CD4-positive, alpha-beta T cell (primary cell): ENCODE results near the gene AP2S1. TPM values are rescaled to one million over a fixed set of nuclear protein-coding genes. Genes with fewer than 3 reads are reported as not detected.
A peak's percentile ranks its signal among the peaks of the same experiment; 100 is the strongest.

Experiments used
- ATAC-seq: fragments of 200-7000 bp; cut with Tn5 transposase; one replicate; pipeline ENCODE4 v1.10.0; 2022; ENCODE audit warnings: mild to moderate bottlenecking; ENCODE audit not compliant: poor library complexity
- CTCF ChIA-PET: fragments of 350-600 bp; sonication (Branson Sonifier 250); formaldehyde crosslinking; loops from one replicate; lab custom pipeline; 2021; ENCODE audit warnings: antibody characterized with exemption, inconsistent platforms; lab: Charles Lee
- POLR2A ChIA-PET: fragments of 350-600 bp; sonication (Branson Sonifier 250); formaldehyde crosslinking; loops from one replicate; lab custom pipeline; 2021; ENCODE audit warnings: antibody characterized with exemption, inconsistent platforms; lab: Charles Lee
- DNase-seq, 14 experiments: peaks; one replicate each; pipeline ENCODE4 v3.0.0-alpha.2; 2013 to 2020; ENCODE audit warnings: mixed read lengths in 2 of 14
- H3K27ac ChIP-seq, 2 donors: one replicate each; pipeline versions ENCODE4 v1.5.1 to v1.7.0; 2013; ENCODE audit warnings: low read length in 2 of 2, low read depth in 1 of 2, mild to moderate bottlenecking in 1 of 2
- H3K27me3 ChIP-seq, 2 experiments: 1 replicate in 1 of 2; 2 replicates in 1 of 2; pipeline versions ENCODE4 v1.6.1 to v1.7.0; 2013; ENCODE audit warnings: low read length in 2 of 2, control low read depth in 1 of 2, mild to moderate bottlenecking in 1 of 2, moderate library complexity in 1 of 2; ENCODE audit not compliant: insufficient read depth in 2 of 2, control insufficient read depth in 1 of 2
- H3K36me3 ChIP-seq: one replicate; pipeline ENCODE4 v1.6.1; 2013; ENCODE audit warnings: low read length, control low read depth; ENCODE audit not compliant: insufficient read depth
- H3K4me1 ChIP-seq: one replicate; pipeline ENCODE4 v1.6.1; 2013; ENCODE audit warnings: low read length, control low read depth; ENCODE audit not compliant: insufficient read depth
- H3K4me3 ChIP-seq: one replicate; pipeline ENCODE4 v1.5.1; 2013; ENCODE audit warnings: mild to moderate bottlenecking, low read length, moderate library complexity
- H3K9me3 ChIP-seq, 2 experiments: 1 replicate in 1 of 2; 2 replicates in 1 of 2; pipeline versions ENCODE4 v1.6.1 to v1.7.0; 2013; ENCODE audit warnings: low read length in 2 of 2, mild to moderate bottlenecking in 2 of 2, control low read depth in 1 of 2, moderate library complexity in 1 of 2; ENCODE audit not compliant: control insufficient read depth in 1 of 2, insufficient read depth in 1 of 2
- H3K27ac Mint-ChIP-seq: one replicate; pipeline ENCODE4 v1.8.0; 2020; ENCODE audit warnings: mixed read lengths
- H3K27me3 Mint-ChIP-seq: one replicate; pipeline ENCODE4 v1.8.0; 2021; ENCODE audit warnings: mixed read lengths
- H3K36me3 Mint-ChIP-seq: one replicate; pipeline ENCODE4 v1.8.0; 2021; ENCODE audit warnings: low read depth, mixed read lengths
- H3K4me1 Mint-ChIP-seq: one replicate; pipeline ENCODE4 v1.8.0; 2021; ENCODE audit warnings: low read depth, mixed read lengths
- H3K4me3 Mint-ChIP-seq: one replicate; pipeline ENCODE4 v1.8.0; 2020; ENCODE audit warnings: mild to moderate bottlenecking, mixed read lengths
- H3K9me3 Mint-ChIP-seq: one replicate; pipeline ENCODE4 v1.8.0; 2020; ENCODE audit warnings: mixed read lengths
- CTCF ChIP-seq: fragments of 200-600 bp; IDR thresholded peaks from one replicate; pipeline ENCODE4 v1.8.0; 2022; ENCODE audit warnings: antibody characterized with exemption, mild to moderate bottlenecking
- intact Hi-C, 2 experiments: fragments of 100-400 bp; cut with DNase I in 1 of 2; cut with micrococcal nuclease in 1 of 2; formaldehyde crosslinking; loops; one replicate each; pipeline versions ENCODE4 v1.15.1 to v1.9.0; 2023 to 2025; cut with DNase I, micrococcal nuclease
- total RNA-seq, 174 experiments: library from RNA in 2 of 174; stranded (reverse) in 2 of 174; gene quantifications; one replicate each; pipeline ENCODE4 v1.2.3 and lab custom pipeline; 2021 to 2026

The AP2S1 gene
- total RNA-seq, 2 experiments from 2014 or later = 24.5 to 26.9 TPM

- peaks cover 38% of the 10 kb centered on the region for H3K36me3 Mint-ChIP-seq
- Histone ChIP-seq H3K36me3 (peaks cover 20% of the 10 kb centered on the region), H3K4me3 (no peak overlapping the region), H3K4me1 (peaks cover 17% of the 10 kb centered on the region), H3K9me3 (no peaks in the 10 kb centered on the region), H3K27ac (no peak overlapping the region), H3K27me3 (no peaks in the 10 kb centered on the region)
- no peak overlapping the region for H3K27ac Mint-ChIP-seq
- no peaks in the 10 kb centered on the region for H3K27me3 Mint-ChIP-seq
- peaks cover 33% of the 10 kb centered on the region for H3K4me1 Mint-ChIP-seq
- TF ChIP-seq CTCF = no peak
- ATAC-seq (no peak), DNase-seq (no peak)
- H3K9me3 Mint-ChIP-seq = no peaks in the 10 kb centered on the region
- ChIA-PET CTCF (no interaction called here), POLR2A (interaction anchor here (0.6 kb wide), 1 partner anchor 60 kb away, joined by 3 read pairs; the partner anchor contains the start of gene SLC1A5)
- peak overlapping the region; percentile 67 for H3K4me3 Mint-ChIP-seq
- intact Hi-C loops = no loop called here
Measured at GRCh38 chr19:46847528-46847927, 3.1 kb downstream of the AP2S1 start.

- no peak overlapping the region for H3K27ac Mint-ChIP-seq
- Histone ChIP-seq H3K4me3 (no peak overlapping the region), H3K27ac (no peak overlapping the region)
Measured at GRCh38 chr19:46845959-46846459, 4.6 kb downstream of the AP2S1 start.

GRCh38 chr19:46844067-46844489 lies 6.6 kb downstream of the AP2S1 start:
- CTCF ChIA-PET = interaction anchor here (1.2 kb wide), 1 partner anchor 77 kb away, joined by 4 read pairs; no protein-coding TSS in a partner anchor
- Mint-ChIP-seq H3K9me3 (no peaks in the 10 kb centered on the region), H3K27me3 (no peaks in the 10 kb centered on the region), H3K27ac (no peak overlapping the region), H3K4me1 (peaks cover 13% of the 10 kb centered on the region), H3K36me3 (peaks cover 58% of the 10 kb centered on the region), H3K4me3 (no peak overlapping the region)
- ATAC-seq (no peak), DNase-seq (no peak)
- H3K27ac ChIP-seq = no peak overlapping the region
- no peaks in the 10 kb centered on the region for H3K27me3 ChIP-seq
- no peak overlapping the region for H3K4me3 ChIP-seq
- H3K9me3 ChIP-seq = no peaks in the 10 kb centered on the region
- peaks cover 6% of the 10 kb centered on the region for H3K4me1 ChIP-seq
- no peak for TF ChIP-seq CTCF
- peaks cover 43% of the 10 kb centered on the region for H3K36me3 ChIP-seq
- intact Hi-C loops = no loop called here
- POLR2A ChIA-PET = no interaction called here

More at GRCh38 chr19:46845959-46846459, 4.6 kb downstream of the AP2S1 start:
- no peaks in the 10 kb centered on the region for H3K27me3 Mint-ChIP-seq
- no peaks in the 10 kb centered on the region for H3K9me3 ChIP-seq
- peaks cover 32% of the 10 kb centered on the region for H3K4me1 Mint-ChIP-seq
- H3K27me3 ChIP-seq = no peaks in the 10 kb centered on the region
- intact Hi-C loops = no loop called here
- peaks cover 17% of the 10 kb centered on the region for H3K4me1 ChIP-seq
- TF ChIP-seq CTCF = no peak
- H3K9me3 Mint-ChIP-seq = no peaks in the 10 kb centered on the region
- peak overlapping the region; percentile 58 for H3K4me3 Mint-ChIP-seq
- DNase-seq (peak in 1 of 14 experiments; percentile 20), ATAC-seq (no peak)
- peaks cover 50% of the 10 kb centered on the region for H3K36me3 Mint-ChIP-seq
- POLR2A ChIA-PET = no interaction called here
- CTCF ChIA-PET = interaction anchor here (0.5 kb wide), 1 partner anchor 233 kb away, joined by 3 read pairs; no protein-coding TSS in a partner anchor
- H3K36me3 ChIP-seq = peaks cover 31% of the 10 kb centered on the region
